Lower leg skin (tissue), 3 donors: ENCODE results near the gene PDLIM4.

Experiments used
- POLR2A ChIP-seq, 2 donors: fragments of 450-650 bp; IDR thresholded peaks; one replicate each; pipeline ENCODE4 v1.6.1; 2016 to 2017; ENCODE audit warnings: antibody characterized with exemption in 2 of 2, mild to moderate bottlenecking in 1 of 2, moderate library complexity in 1 of 2
- TF ChIP-seq, protein P1 (sequence below), 3 donors: fragments of 450-650 bp; IDR thresholded peaks; one replicate each; pipeline ENCODE4 v1.5.1; 2016; ENCODE audit warnings: antibody characterized with exemption in 3 of 3, mild to moderate bottlenecking in 3 of 3, moderate library complexity in 2 of 3

DNA sequence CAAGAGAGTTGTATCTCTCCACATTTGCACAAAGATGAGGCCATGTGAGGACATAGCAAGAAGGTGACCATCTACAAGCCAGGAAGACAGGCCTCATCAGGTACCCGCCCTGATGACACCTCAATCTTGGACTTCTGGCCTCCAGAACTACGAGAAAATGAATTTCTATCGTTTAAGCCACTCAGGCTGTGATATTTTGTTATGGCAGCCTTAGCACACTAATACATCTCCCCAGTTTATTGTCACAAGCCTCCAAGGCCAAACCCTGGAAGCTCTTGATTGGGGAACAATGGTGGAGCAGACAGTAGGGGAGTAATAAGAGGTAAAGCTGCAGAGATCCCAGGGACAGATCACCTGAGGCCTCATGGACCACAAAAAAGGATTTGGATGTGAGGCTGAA lies 22.2 kb upstream of the PDLIM4 start:
- TF ChIP-seq, protein P1, sequence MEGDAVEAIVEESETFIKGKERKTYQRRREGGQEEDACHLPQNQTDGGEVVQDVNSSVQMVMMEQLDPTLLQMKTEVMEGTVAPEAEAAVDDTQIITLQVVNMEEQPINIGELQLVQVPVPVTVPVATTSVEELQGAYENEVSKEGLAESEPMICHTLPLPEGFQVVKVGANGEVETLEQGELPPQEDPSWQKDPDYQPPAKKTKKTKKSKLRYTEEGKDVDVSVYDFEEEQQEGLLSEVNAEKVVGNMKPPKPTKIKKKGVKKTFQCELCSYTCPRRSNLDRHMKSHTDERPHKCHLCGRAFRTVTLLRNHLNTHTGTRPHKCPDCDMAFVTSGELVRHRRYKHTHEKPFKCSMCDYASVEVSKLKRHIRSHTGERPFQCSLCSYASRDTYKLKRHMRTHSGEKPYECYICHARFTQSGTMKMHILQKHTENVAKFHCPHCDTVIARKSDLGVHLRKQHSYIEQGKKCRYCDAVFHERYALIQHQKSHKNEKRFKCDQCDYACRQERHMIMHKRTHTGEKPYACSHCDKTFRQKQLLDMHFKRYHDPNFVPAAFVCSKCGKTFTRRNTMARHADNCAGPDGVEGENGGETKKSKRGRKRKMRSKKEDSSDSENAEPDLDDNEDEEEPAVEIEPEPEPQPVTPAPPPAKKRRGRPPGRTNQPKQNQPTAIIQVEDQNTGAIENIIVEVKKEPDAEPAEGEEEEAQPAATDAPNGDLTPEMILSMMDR (IDR thresholded peaks at IDR 0.05), result no peak
- no peak for TF ChIP-seq POLR2A (IDR thresholded peaks at IDR 0.05)
